ENCODE measurements around the gene RIPK3. TPM values are rescaled to one million over a fixed set of nuclear protein-coding genes. Genes with fewer than 3 reads are reported as not detected.

The RIPK3 gene
- total and polyA plus RNA-seq, 2 of the 8 experiments (the other 6 are each of a cell fraction or from before 2014, with no cell fraction given): 0.24 to 0.39 TPM

DNA sequence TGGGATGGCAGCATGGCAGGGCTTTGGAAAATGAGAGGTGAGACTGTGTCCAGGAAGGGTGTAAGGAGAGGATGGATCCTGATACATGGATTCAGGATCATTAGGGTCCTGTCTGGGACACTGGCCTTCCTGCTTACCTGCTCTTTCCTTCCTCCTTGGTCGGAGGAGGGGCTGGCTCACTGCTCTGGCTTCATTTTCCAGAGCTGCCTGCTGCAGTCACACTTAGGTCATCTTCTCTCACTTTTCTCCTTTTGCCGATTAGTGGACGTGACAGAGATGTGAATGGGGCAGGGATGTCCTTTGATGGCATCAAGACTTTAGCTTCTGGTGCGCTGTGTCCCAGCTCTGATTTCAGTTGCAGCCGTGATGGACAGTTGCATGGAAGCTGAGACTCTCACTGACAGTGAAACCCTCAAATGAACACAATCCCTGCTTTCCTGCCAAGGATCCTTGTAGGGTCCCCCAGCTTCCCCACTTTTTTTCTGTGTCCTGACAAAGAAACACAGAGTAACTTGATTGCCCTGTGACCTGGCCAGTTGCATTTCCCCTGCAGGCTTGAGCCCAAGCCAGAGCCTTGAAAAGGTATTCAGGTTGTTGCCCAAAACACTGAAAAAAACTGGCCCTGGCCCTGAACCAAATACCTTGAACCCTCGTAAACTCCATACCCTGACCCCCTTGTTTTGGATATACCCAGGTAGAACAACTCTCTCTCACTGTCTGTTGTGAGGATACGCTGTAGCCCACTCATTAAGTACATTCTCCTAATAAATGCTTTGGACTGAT lies 31.3 kb downstream of the RIPK3 start (continued):
- TF ChIP-seq, protein P1, sequence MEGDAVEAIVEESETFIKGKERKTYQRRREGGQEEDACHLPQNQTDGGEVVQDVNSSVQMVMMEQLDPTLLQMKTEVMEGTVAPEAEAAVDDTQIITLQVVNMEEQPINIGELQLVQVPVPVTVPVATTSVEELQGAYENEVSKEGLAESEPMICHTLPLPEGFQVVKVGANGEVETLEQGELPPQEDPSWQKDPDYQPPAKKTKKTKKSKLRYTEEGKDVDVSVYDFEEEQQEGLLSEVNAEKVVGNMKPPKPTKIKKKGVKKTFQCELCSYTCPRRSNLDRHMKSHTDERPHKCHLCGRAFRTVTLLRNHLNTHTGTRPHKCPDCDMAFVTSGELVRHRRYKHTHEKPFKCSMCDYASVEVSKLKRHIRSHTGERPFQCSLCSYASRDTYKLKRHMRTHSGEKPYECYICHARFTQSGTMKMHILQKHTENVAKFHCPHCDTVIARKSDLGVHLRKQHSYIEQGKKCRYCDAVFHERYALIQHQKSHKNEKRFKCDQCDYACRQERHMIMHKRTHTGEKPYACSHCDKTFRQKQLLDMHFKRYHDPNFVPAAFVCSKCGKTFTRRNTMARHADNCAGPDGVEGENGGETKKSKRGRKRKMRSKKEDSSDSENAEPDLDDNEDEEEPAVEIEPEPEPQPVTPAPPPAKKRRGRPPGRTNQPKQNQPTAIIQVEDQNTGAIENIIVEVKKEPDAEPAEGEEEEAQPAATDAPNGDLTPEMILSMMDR (IDR thresholded peaks at IDR 0.05; ENCODE audit: control extremely low read depth in 1 of 3, insufficient read depth in 1 of 3, low read depth in 1 of 3, low read length in 3 of 3): no peak
- TF ChIP-seq SIRT6 (IDR thresholded peaks at IDR 0.05; ENCODE audit: low read length): no peak
- no peak for TF ChIP-seq HDAC2 (IDR thresholded peaks at IDR 0.05; ENCODE audit: borderline replicate concordance in 1 of 2, low read depth in 2 of 2, low read length in 2 of 2)
